Astrocyte (in vitro differentiated cells and primary cell): Measurements from ENCODE around the gene ASCC3.

Experiments
- CTCF ChIP-seq: IDR thresholded peaks from 2 replicates; pipeline ENCODE4 v1.5.1; 2011; ENCODE audit warnings: low read depth, mild to moderate bottlenecking, inconsistent platforms, low read length, moderate library complexity; ENCODE audit not compliant: insufficient read depth
- EZH2 ChIP-seq: IDR thresholded peaks from 2 replicates; pipeline ENCODE4 v1.6.1; 2012; ENCODE audit warnings: mild to moderate bottlenecking, low read length, inconsistent platforms; ENCODE audit not compliant: insufficient read depth

- TF ChIP-seq CTCF (no peak), EZH2 (no peak)
Observed at GRCh38 chr6:100731411-100731810, 149.7 kb downstream of the ASCC3 start.
